H1 (cell line): ENCODE data around the gene TPRN. TPM values are rescaled to one million over a fixed set of nuclear protein-coding genes. Genes with fewer than 3 reads are reported as not detected.

Experiments
- CTCF ChIA-PET: fragments of 300-600 bp; sonication (Branson Sonifier 250); formaldehyde crosslinking; loops from one replicate; lab custom pipeline; 2021; ENCODE audit not compliant: partially characterized antibody; lab: Charles Lee
- POLR2A ChIA-PET: fragments of 300-600 bp; sonication (Branson Sonifier 250); formaldehyde crosslinking; loops from one replicate; lab custom pipeline; 2021; ENCODE audit warnings: inconsistent platforms; ENCODE audit not compliant: partially characterized antibody; lab: Charles Lee
- DNase-seq, 2 experiments: peaks; one replicate each; pipeline versions ENCODE4 v3.0.0 to v3.0.0-alpha.2; 2010 to 2022; ENCODE audit warnings: low spot score in 2 of 2, low read depth in 1 of 2, mixed read lengths in 1 of 2
- FAIRE-seq: peaks from 2 replicates; lab custom pipeline; 2011; peaks lifted over from hg19 to GRCh38; lab: Jason Lieb, UNC
- H2AFZ ChIP-seq: 2 replicates; pipeline ENCODE4 v1.8.1; 2012; ENCODE audit warnings: low read length, inconsistent platforms
- H2AK5ac ChIP-seq: 2 replicates; pipeline ENCODE4 v1.6.1; 2013; ENCODE audit warnings: low read depth, low read length
- H2BK120ac ChIP-seq: replicated peaks from 2 replicates; pipeline ENCODE3; 2013; ENCODE audit warnings: low read depth, low read length, inconsistent platforms
- H2BK12ac ChIP-seq: 2 replicates; pipeline ENCODE4 v1.6.1; 2013; ENCODE audit warnings: low read depth, low read length
- H2BK15ac ChIP-seq: 2 replicates; pipeline ENCODE4 v1.6.1; 2013; ENCODE audit warnings: low read length
- H2BK20ac ChIP-seq: 2 replicates; pipeline ENCODE4 v1.6.1; 2013; ENCODE audit warnings: low read length
- H2BK5ac ChIP-seq: 2 replicates; pipeline ENCODE4 v1.6.1; 2013; ENCODE audit warnings: low read depth, low read length
- H3K14ac ChIP-seq: 2 replicates; pipeline ENCODE4 v1.6.1; 2013; ENCODE audit warnings: inconsistent platforms; ENCODE audit not compliant: insufficient read length
- H3K18ac ChIP-seq: 2 replicates; pipeline ENCODE4 v1.6.1; 2013; ENCODE audit warnings: low read length; ENCODE audit errors: extremely low read depth
- H3K23ac ChIP-seq: 2 replicates; pipeline ENCODE4 v1.6.1; 2013; ENCODE audit warnings: inconsistent platforms; ENCODE audit not compliant: insufficient read length
- H3K23me2 ChIP-seq: 2 replicates; pipeline ENCODE4 v1.6.1; 2013; ENCODE audit warnings: low read depth, low read length
- H3K27ac ChIP-seq: 2 replicates; pipeline ENCODE4 v1.6.1; 2011; ENCODE audit warnings: low read depth, low read length, inconsistent platforms
- H3K27me3 ChIP-seq, 4 experiments: replicated peaks in 1 of 4; 1 replicate in 1 of 4; 2 replicates in 3 of 4; pipeline versions ENCODE4 v1.6.1 to v1.8.1; 2011 to 2013; ENCODE audit warnings: low read length in 3 of 4, mild to moderate bottlenecking in 3 of 4, inconsistent platforms in 2 of 4, mixed read lengths in 2 of 4, moderate library complexity in 1 of 4; ENCODE audit not compliant: control insufficient read depth in 3 of 4, insufficient read depth in 3 of 4; ENCODE audit errors: extremely low read depth in 1 of 4
- H3K36me3 ChIP-seq, 4 experiments: 2 replicates each; pipeline versions ENCODE4 v1.6.1 to v1.8.1; 2011 to 2013; ENCODE audit warnings: mild to moderate bottlenecking in 4 of 4, low read length in 3 of 4, moderate library complexity in 2 of 4, control low read depth in 1 of 4, inconsistent platforms in 1 of 4; ENCODE audit not compliant: insufficient read depth in 4 of 4, control insufficient read depth in 2 of 4
- H3K4ac ChIP-seq: replicated peaks from 2 replicates; pipeline ENCODE3; 2013; ENCODE audit warnings: low read length, low read depth, mixed read lengths, inconsistent platforms; ENCODE audit not compliant: insufficient read length
- H3K4me1 ChIP-seq, 4 experiments: replicated peaks in 1 of 4; 1 replicate in 1 of 4; 2 replicates in 3 of 4; pipeline versions ENCODE4 v1.6.1 to v1.8.1; 2011 to 2013; ENCODE audit warnings: low read length in 3 of 4, inconsistent platforms in 2 of 4, mixed read lengths in 1 of 4; ENCODE audit not compliant: insufficient read depth in 4 of 4, control insufficient read depth in 3 of 4
- H3K4me2 ChIP-seq, 2 experiments: 2 replicates each; pipeline versions ENCODE4 v1.6.1 to v1.8.1; 2011 to 2013; ENCODE audit warnings: low read depth in 2 of 2, low read length in 2 of 2, control low read depth in 1 of 2, inconsistent platforms in 1 of 2, mild to moderate bottlenecking in 1 of 2; ENCODE audit not compliant: insufficient read depth in 1 of 2
- H3K4me3 ChIP-seq, 4 experiments: fragments of 200-600, 300-600 bp in 1 of 4; sonication (generic), shearing (Covaris generic), sonication (Bioruptor Twin) in 1 of 4; 2 replicates each; pipeline versions ENCODE4 v1.5.1 to v1.8.1; 2011 to 2016; ENCODE audit warnings: low read length in 4 of 4, low read depth in 3 of 4, control low read depth in 2 of 4, inconsistent platforms in 2 of 4, mild to moderate bottlenecking in 2 of 4, mixed read lengths in 1 of 4, moderate library complexity in 1 of 4; ENCODE audit not compliant: insufficient read depth in 2 of 4; ENCODE audit errors: extremely low read depth in 1 of 4
- H3K56ac ChIP-seq: replicated peaks from 2 replicates; pipeline ENCODE3; 2013; ENCODE audit warnings: low read depth, mild to moderate bottlenecking, mixed read lengths, low read length, inconsistent platforms; ENCODE audit not compliant: insufficient read length
- H3K79me1 ChIP-seq: 2 replicates; pipeline ENCODE4 v1.6.1; 2013; ENCODE audit warnings: low read depth, low read length, control low read depth
- H3K79me2 ChIP-seq, 2 experiments: 2 replicates each; pipeline versions ENCODE4 v1.6.1 to v1.8.1; 2012 to 2013; ENCODE audit warnings: low read length in 2 of 2, mild to moderate bottlenecking in 2 of 2, inconsistent platforms in 1 of 2; ENCODE audit not compliant: insufficient read depth in 2 of 2, control insufficient read depth in 1 of 2
- H3K9ac ChIP-seq, 4 experiments: replicated peaks in 1 of 4; 1 replicate in 1 of 4; 2 replicates in 3 of 4; pipeline versions ENCODE4 v1.6.1 to v1.8.1; 2011 to 2013; ENCODE audit warnings: low read depth in 3 of 4, low read length in 3 of 4, control low read depth in 2 of 4, mild to moderate bottlenecking in 2 of 4, moderate library complexity in 2 of 4, inconsistent platforms in 1 of 4; ENCODE audit errors: extremely low read depth in 1 of 4
- H3K9me3 ChIP-seq, 2 experiments: 2 replicates each; pipeline versions ENCODE4 v1.6.1 to v1.8.1; 2012 to 2013; ENCODE audit warnings: mild to moderate bottlenecking in 2 of 2, moderate library complexity in 2 of 2, control low read depth in 1 of 2, inconsistent platforms in 1 of 2, low read depth in 1 of 2, low read length in 1 of 2, mixed read lengths in 1 of 2; ENCODE audit not compliant: insufficient read depth in 2 of 2
- H4K20me1 ChIP-seq, 2 experiments: replicated peaks in 1 of 2; 2 replicates each; pipeline versions ENCODE3 to v1.8.1; 2011 to 2013; ENCODE audit warnings: inconsistent platforms in 2 of 2, low read length in 2 of 2, mild to moderate bottlenecking in 1 of 2; ENCODE audit not compliant: insufficient read depth in 2 of 2, control insufficient read depth in 1 of 2
- H4K5ac ChIP-seq: 2 replicates; pipeline ENCODE4 v1.6.1; 2013; ENCODE audit warnings: low read length, low read depth, mixed read lengths, inconsistent platforms; ENCODE audit not compliant: insufficient read length
- H4K8ac ChIP-seq: 2 replicates; pipeline ENCODE4 v1.8.0; 2013; ENCODE audit warnings: mild to moderate bottlenecking, moderate library complexity, low read length, inconsistent platforms; ENCODE audit not compliant: insufficient read depth; ENCODE audit errors: extremely low read depth
- H4K91ac ChIP-seq: replicated peaks from 2 replicates; pipeline ENCODE3; 2013; ENCODE audit warnings: low read length, mixed read lengths, inconsistent platforms; ENCODE audit not compliant: insufficient read length
- CHD1 ChIP-seq: IDR thresholded peaks from 2 replicates; pipeline ENCODE4 v1.6.1; 2012; ENCODE audit warnings: low read depth, low read length, improper control_type of control experiment
- CTBP2 ChIP-seq: IDR thresholded peaks from 2 replicates; pipeline ENCODE4 v1.7.0; 2011; ENCODE audit warnings: borderline replicate concordance, mild to moderate bottlenecking, moderate library complexity, mixed read lengths, low read length; ENCODE audit not compliant: insufficient read depth, insufficient read length
- HDAC6 ChIP-seq: IDR thresholded peaks from one replicate; pipeline ENCODE4 v1.7.1; 2012; ENCODE audit warnings: low read depth, mild to moderate bottlenecking, inconsistent platforms, low read length, moderate library complexity
- NRF1 ChIP-seq: IDR thresholded peaks from 2 replicates; pipeline ENCODE4 v1.6.1; 2011; ENCODE audit warnings: mild to moderate bottlenecking, low read depth, low read length, improper control_type of control experiment
- WGBS, 2 experiments: shearing (Covaris generic) in 1 of 2; methylation state at CpG; one replicate each; pipeline versions ENCODE4 v1.1.6 to v1.1.7; 2013 to 2015; ENCODE audit warnings: low lambda C conversion rate in 2 of 2, mixed read lengths in 2 of 2, inconsistent platforms in 1 of 2, low coverage in 1 of 2, missing lambda C conversion rate in 1 of 2; ENCODE audit not compliant: insufficient replicate concordance in 2 of 2, insufficient coverage in 1 of 2, insufficient read length in 1 of 2; ENCODE audit errors: extremely low coverage in 1 of 2, missing lambda C conversion rate in 1 of 2; 5-methylcytosine and 5-hydroxymethylcytosine counted together
- polyA plus RNA-seq, 7 experiments: library from polyadenylated mRNA; depleted of rRNA in 3 of 7; stranded (reverse) in 5 of 7; unstranded in 2 of 7; fragments of >200 nt in 5 of 7; fragments of 200-250 nt in 2 of 7; gene quantifications; 1 replicate in 5 of 7; 2 replicates in 1 of 7; 4 replicates in 1 of 7; pipeline versions ENCODE4 v1.2.1 to v1.2.3, GENCODE V29; 2011 to 2013; ENCODE audit warnings: missing spikeins in 2 of 7, mixed read lengths in 2 of 7
- total RNA-seq: library from RNA; stranded (reverse); fragmentation: NEBNext Ultra II Directional; extraction: Animal tissue kit (Norgen Biotek cat#: 25700); gene quantifications from 2 replicates; pipeline ENCODE4 v1.2.1, GENCODE V29; 2021

The TPRN gene
- total and polyA plus RNA-seq, 2 of the 8 experiments (the other 6 are each of a cell fraction or from before 2014, with no cell fraction given): 9.7 to 23.2 TPM

DNA sequence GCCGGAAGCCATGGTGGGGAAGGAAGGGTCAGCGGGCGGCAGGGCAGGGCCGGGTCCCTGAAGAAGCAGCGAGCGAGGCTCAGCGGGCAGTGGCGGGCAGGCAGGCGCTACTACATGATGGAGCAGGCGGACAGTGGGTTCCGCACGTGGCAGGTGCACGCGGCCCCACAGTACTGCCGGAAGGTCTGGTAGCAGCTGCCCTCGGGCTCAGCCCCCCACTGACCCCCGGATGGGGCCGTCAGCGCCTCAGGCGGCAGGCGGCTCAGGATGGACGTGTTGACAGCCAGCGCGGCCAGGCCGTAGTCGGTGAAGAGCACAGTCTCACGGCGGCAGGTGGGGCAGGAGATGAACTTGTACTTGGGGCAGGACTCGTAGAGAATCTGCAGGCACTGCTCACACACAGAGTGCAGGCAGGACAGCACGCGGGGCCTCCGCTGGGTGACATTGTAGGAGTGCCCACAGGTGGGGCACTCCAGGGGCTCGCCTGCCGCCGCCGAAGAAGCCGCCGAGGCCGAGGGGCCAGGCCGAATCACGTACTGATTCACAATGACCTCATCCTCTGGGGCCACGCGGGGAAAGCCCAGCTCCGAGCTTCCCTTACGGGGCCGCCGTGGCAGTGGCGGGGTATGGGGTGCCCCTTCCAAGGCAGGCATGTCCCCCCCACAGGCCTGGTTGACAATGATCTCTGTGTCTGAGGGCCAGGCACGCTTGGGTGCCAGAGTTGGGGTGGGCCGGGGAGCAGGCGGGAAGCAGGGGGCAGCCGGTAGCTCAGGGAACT is 20.0 kb upstream of the TPRN start:
- no peaks in the 10 kb centered on the region for H3K79me2 ChIP-seq
- no peak overlapping the region for H3K9ac ChIP-seq
- no peak overlapping the region for H3K4me3 ChIP-seq
- no peak overlapping the region for H2BK120ac ChIP-seq
- H4K5ac ChIP-seq: no peak overlapping the region
- H2BK12ac ChIP-seq: no peak overlapping the region
- no peaks in the 10 kb centered on the region for H3K79me1 ChIP-seq
- peaks cover 0 to 11% (median 3%) of the 10 kb centered on the region in 4 experiments; a peak in 5 of 8 replicates for H3K36me3 ChIP-seq
- no peak overlapping the region for H2AK5ac ChIP-seq
- no peak overlapping the region for H3K27ac ChIP-seq
- FAIRE-seq (no peak), DNase-seq (no peak)
- peaks cover 0 to 18% (median 12%) of the 10 kb centered on the region in 4 experiments; a peak in 5 of 7 replicates for H3K4me1 ChIP-seq
- CTCF ChIA-PET: interaction anchor here (0.7 to 20.2 kb wide), 6 partner anchors 11 to 144 kb away, joined by 3 to 204 read pairs (median 4); partner anchors contain the start of genes ANAPC2, SSNA1 and TUBB4B
- POLR2A ChIA-PET: interaction anchor here (0.5 to 69.9 kb wide), 11 partner anchors 13 to 234 kb away, joined by 3 to 1462 read pairs (median 5); partner anchors contain the start of genes NDOR1, NELFB, STPG3 and TMEM203
- no peak overlapping the region for H2AFZ ChIP-seq
- H3K23me2 ChIP-seq: peaks cover 18% of the 10 kb centered on the region; the same call in 1 of the 2 replicates
- no peak overlapping the region for H3K4ac ChIP-seq
- H3K4me2 ChIP-seq: no peak overlapping the region; a peak in 1 of 4 replicates
- no peak overlapping the region for H3K14ac ChIP-seq
- no peak overlapping the region for H2BK20ac ChIP-seq
- H3K23ac ChIP-seq: no peak overlapping the region
- H4K91ac ChIP-seq: no peak overlapping the region
- no peak overlapping the region; the same call in none of the 2 replicates for H4K8ac ChIP-seq
- H4K20me1 ChIP-seq: peaks cover 0 to 9% of the 10 kb centered on the region in 2 experiments
- no peak for TF ChIP-seq CHD1
- TF ChIP-seq NRF1: no peak
- no peak for TF ChIP-seq HDAC6
- TF ChIP-seq CTBP2: no peak
- TF ChIP-seq, all 59 proteins: peak for 0
- H2BK15ac ChIP-seq: no peak overlapping the region
- 91% methylated on average over 45 of the region's 52 CpGs; no CpG with 5 or more reads in 1 of the 2 experiments for WGBS, 2 experiments
- H3K9me3 ChIP-seq: no peaks in the 10 kb centered on the region
- no peak overlapping the region for H3K56ac ChIP-seq
- H3K27me3 ChIP-seq: no peaks in the 10 kb centered on the region; a peak in 2 of 7 replicates
- H3K18ac ChIP-seq: no peak overlapping the region
- no peak overlapping the region for H2BK5ac ChIP-seq
